ENCODE measurements around the gene MMP24OS.
A peak's percentile ranks its signal among the peaks of the same experiment; 100 is the strongest.
"Not testable (repeated sequence)": the region's sequence is repeated elsewhere in the genome, so short reads cannot be mapped to it uniquely, and the experiment has no call there.

MMP24OS gene

GRCh38 chr20:35277531-35278395 lies at the start of gene MMP24OS:
TSS of gene MMP24OS (minus strand) at chr20:35278122. CDS start at chr20:35277929, 193 bp downstream.
- DNase-seq, result peak; percentile 94

DNA sequence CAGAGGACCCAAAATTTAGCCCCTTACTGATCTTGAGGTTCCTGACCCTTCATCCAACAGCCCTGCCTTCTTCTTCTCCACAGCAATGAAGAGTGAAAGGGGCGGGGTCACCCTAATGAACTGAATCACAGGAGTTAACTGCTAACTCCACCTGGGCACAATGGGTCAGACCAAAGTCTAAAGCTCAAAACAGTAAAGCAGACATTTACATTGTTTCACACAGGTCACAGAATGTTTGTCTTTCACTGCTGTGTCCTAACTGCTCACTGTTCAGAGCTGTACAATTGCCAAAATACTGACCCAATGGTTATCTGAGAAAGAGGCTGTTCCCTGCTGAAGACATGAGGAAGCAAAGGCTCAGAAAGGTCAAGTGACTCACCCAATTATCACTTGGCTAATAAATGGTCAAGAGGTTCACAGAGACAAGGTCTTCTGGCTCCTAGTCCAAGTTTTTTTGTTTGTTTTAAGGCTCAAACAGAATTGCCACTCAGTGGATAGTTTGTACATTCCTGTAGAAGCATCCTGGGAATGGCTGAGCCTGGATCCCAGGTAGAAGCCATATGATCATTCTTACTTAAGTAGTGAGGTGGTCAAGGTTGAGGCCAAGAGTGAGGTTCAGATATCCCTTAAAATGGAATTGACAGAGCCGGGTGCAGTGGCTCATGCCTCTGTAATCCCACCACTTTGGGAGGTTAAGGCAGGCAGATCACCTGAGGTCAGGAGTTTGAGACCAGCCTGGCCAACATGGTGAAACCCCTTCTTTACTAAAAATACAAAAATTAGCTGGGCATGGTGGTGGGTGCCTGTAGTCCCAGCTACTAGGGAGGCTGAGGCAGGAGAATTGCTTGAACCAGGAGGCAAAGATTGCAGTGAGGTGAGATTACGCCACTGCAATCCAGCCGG lies 49.4 kb upstream of the MMP24OS start:
- no peak for DNase-seq

DNA sequence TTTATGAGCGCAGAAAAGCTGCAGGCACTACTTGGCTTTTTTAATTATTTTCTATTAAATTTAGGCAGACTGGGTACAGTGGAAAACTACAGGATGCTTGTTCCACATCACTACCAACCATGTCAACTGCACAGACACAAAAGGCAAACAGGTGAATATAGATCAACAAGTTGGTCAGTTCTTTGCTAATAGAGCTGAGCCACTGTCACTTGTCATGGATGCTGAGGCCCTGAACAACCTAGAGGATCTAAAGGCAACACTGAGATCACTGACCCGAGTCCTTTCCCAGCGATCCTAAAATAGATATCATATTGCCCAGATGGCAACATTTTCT lies 48.8 kb upstream of the MMP24OS start:
- DNase-seq, result no peak

GRCh38 chr20:35326021-35326739 lies 48.3 kb upstream of the MMP24OS start:
- DNase-seq, result no peak

DNA sequence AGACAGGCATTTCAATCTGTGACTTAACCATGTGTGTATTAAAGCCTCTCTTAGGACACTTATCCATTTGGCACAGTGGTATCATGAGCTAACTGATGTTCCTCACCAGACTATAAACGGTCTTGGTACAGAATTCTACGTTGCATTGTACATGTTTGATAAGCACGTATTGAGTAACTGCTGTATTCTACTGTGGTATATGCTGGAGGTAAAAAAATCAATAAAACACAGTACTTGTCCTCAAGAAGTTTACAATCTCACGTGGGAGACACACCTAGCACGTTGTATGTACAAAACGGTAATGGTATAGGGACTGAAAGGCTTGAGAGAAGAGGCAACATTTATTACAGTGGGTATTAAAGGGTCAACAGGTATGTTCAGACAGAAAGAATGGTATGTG lies 47.5 kb upstream of the MMP24OS start:
- no peak for DNase-seq

DNA sequence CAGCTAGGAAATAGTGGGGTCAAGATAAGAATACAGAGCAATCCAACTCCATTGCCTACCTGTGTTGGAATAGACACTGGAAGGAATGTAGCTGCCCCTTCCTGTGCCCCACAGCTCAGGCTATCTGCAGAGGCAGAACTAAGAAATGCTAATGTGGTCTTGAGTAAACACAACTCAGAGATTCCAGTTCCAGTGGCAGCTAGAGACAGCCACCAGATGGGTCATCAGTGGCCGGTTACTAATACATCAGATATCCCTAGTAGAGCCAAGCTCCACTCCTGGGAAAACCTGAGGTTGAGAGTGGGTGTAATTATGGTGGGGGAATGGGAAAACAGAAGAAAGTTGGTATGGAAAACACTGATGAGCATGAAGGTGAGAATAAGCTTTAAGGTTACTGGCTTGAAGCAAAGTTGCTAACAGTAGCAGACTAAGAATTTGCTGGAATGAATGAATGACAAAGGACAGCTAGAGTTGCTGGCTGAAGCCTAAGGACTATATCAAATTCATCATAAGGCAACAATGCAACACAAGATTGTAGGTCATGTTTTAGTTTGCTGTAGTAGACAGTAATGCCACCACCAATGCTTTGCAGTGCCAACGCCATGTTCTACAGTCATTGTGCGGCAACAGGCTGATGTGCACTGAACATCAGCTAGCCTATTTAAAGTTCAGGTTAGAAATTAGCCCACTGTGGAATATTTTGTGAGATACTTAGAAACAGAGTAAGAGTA lies 42.6 kb upstream of the MMP24OS start:
- DNase-seq, result no peak

- no peak for DNase-seq
Measured at GRCh38 chr20:35319871-35320197, 41.9 kb upstream of the MMP24OS start.

- DNase-seq, result no peak
Measured at GRCh38 chr20:35319192-35319870, 41.4 kb upstream of the MMP24OS start.

GRCh38 chr20:35318502-35319157 lies 40.7 kb upstream of the MMP24OS start:
- DNase-seq, result no peak

DNA sequence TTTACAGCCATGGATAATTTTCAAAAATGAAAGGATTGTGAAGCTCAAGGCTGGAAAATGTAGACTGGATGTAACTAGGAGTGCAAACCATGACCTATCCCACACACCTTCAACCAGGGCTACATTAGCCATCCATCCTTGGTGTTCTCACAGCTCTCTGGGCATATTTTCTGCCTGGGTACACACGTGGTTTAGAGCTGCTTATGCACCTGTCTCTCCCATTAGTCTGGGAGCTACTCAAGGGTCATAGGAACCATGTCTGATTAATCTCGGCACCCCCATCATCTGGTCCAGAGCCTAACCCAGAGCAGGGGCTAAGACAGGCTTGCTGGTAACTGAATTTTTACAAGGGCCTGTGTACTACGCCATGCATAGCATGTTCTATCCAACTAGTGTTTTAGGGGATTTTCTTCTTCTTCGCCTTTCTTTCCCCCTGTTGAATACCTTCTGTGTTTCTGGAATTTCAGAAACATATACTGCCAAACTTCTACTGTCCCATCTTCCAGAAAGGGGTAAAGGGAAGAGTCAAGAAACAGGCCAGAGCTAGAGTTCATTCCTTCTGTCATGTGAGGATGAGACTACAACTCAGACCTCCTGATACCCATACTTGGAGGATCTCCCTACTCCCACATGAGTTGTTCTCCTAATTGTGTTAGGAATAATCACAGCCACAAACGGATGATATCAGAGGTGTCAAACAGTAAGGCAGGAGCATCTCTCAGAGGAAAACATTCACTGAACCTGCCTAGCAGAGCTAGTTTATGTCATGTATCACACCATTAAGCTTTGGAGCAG lies 39.7 kb upstream of the MMP24OS start:
- no peak for DNase-seq

GRCh38 chr20:35316086-35316485 lies 38.2 kb upstream of the MMP24OS start:
- DNase-seq, result no peak

DNA sequence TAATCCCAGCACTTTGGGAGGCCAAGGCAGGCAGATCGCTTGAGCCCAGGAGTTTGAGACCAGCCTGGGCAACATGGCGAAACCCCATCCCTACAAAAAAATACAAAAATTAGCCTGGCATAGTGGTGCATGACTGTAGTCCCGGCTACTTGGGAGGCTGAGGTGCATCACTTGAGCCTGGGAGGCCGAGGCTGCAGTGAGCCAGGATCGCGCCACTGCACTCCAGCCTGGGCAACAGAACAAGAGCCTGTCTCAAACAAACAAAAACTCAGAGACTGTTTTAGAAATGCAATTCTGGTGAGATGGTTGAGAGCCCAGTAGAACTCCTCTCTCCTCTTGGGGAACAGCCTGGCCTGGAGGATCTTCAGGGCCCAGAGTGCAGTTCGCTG lies 37.7 kb upstream of the MMP24OS start:
- DNase-seq, result not testable (repeated sequence)

- no peak for DNase-seq
Measured at GRCh38 chr20:35314816-35315631, 37.1 kb upstream of the MMP24OS start.

- no peak for DNase-seq
Measured at GRCh38 chr20:35312318-35312717, 34.4 kb upstream of the MMP24OS start.

DNA sequence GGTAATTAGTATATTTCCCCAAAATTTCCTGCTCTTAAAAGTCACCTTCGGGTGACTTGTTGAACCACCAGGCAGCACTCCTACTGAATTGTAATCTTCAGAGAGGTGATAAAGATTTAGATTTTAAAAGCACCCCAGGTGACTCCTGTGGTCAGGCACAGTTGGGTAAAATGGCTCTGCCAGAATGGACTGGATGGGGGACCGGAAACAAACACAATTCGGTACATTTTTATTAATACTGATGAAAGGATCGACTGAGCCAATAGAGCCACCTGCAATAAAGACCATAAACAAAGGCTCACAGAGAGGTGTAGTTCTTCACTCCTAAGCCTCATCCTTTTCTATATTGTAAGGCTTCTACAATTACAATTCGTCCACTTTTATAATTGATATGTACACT lies 33.9 kb upstream of the MMP24OS start:
- no peak for DNase-seq

GRCh38 chr20:35311409-35311808 lies 33.5 kb upstream of the MMP24OS start:
- peak; percentile 87 for DNase-seq

- no peak for DNase-seq
Measured at GRCh38 chr20:35307666-35308653, 30.0 kb upstream of the MMP24OS start.

GRCh38 chr20:35306931-35307517 lies 29.1 kb upstream of the MMP24OS start:
- DNase-seq, result peak; percentile 61

Data from stimulated activated CD8-positive, alpha-beta memory T cell treated with anti-CD3 and anti-CD28 coated beads, Interleukin-4, amount 100 ng/mL, for 48 hours (primary cell).